Measurements from ENCODE around the gene GNAT2.

DNA sequence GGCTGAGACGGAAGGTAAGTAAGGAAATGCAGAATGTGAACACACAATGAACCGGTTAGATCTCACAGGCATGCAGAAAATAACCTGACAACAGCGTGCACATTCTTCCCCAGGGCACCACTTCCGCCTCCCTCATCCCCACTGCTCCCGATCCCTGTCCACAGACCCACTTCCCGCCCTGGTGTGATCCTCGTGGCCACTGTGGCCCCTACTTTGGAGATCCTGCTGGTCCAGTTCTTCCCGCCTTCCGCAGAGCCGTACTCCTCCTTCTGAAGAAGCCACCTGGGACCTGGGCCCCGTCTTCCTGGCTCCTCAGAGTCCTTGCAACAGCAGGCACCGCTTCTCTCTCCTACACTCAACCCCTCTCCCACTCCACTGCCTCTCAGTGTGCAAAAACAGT is 35.1 kb upstream of the GNAT2 start:
- TF ChIP-seq CTCF (IDR thresholded peaks at IDR 0.05; ENCODE audit: low read depth, low read length) (no peak), EZH2phosphoT487 (IDR thresholded peaks at IDR 0.05; ENCODE audit: low read depth) (no peak)

Measured in OCI-LY3 (cell line).